Glutamatergic neuron (in vitro differentiated cells): Measurements from ENCODE around the gene DCUN1D3. TPM values are rescaled to one million over a fixed set of nuclear protein-coding genes. Genes with fewer than 3 reads are reported as not detected.
A peak's percentile ranks its signal among the peaks of the same experiment; 100 is the strongest.

Experiments
- DNase-seq: peaks from one replicate; pipeline ENCODE4 v3.0.0; 2022
- H3K27ac Mint-ChIP-seq: one replicate; pipeline ENCODE4 v1.8.0; 2020; ENCODE audit warnings: mild to moderate bottlenecking, mixed read lengths, inconsistent platforms; ENCODE audit not compliant: unreplicated experiment
- H3K27me3 Mint-ChIP-seq: one replicate; pipeline ENCODE4 v1.8.0; 2020; ENCODE audit warnings: mild to moderate bottlenecking, moderate library complexity, mixed read lengths, inconsistent platforms; ENCODE audit not compliant: unreplicated experiment
- H3K36me3 Mint-ChIP-seq: one replicate; pipeline ENCODE4 v1.8.0; 2020; ENCODE audit warnings: mild to moderate bottlenecking, mixed read lengths, inconsistent platforms; ENCODE audit not compliant: unreplicated experiment
- H3K4me1 Mint-ChIP-seq: one replicate; pipeline ENCODE4 v1.8.0; 2020; ENCODE audit warnings: mild to moderate bottlenecking, low read depth, mixed read lengths, inconsistent platforms; ENCODE audit not compliant: unreplicated experiment
- H3K4me3 Mint-ChIP-seq: one replicate; pipeline ENCODE4 v1.8.0; 2020; ENCODE audit warnings: mild to moderate bottlenecking, mixed read lengths, inconsistent platforms; ENCODE audit not compliant: unreplicated experiment
- H3K9me3 Mint-ChIP-seq: one replicate; pipeline ENCODE4 v1.8.0; 2020; ENCODE audit warnings: mild to moderate bottlenecking, moderate library complexity, mixed read lengths, inconsistent platforms; ENCODE audit not compliant: unreplicated experiment
- CTCF ChIP-seq: fragments of 200-600 bp; sonication (generic); IDR thresholded peaks from one replicate; pipeline ENCODE4 v1.5.0; 2021; ENCODE audit not compliant: partially characterized antibody, unreplicated experiment
- total RNA-seq: library from RNA; stranded (reverse); fragmentation: NEBNext Ultra II Directional; extraction: Animal tissue kit (Norgen Biotek cat#: 25700); gene quantifications from one replicate; pipeline ENCODE4 v1.2.1, GENCODE V29; 2021; ENCODE audit not compliant: unreplicated experiment

The DCUN1D3 gene
- total RNA-seq, 1 donor from 2014 or later, result 15.3 TPM

GRCh38 chr16:20853981-20854620, 46.1 kb downstream of the DCUN1D3 start:
- Mint-ChIP-seq H3K27me3 (no peaks in the 10 kb centered on the region), H3K27ac (no peak overlapping the region), H3K4me3 (no peak overlapping the region), H3K9me3 (no peaks in the 10 kb centered on the region), H3K4me1 (peaks cover 9% of the 10 kb centered on the region), H3K36me3 (no peaks in the 10 kb centered on the region)
- no peak for TF ChIP-seq CTCF
- no peak for DNase-seq

GRCh38 chr16:20853143-20853542, 47.0 kb downstream of the DCUN1D3 start:
- H3K9me3 Mint-ChIP-seq, result no peaks in the 10 kb centered on the region
- DNase-seq, result no peak
- peaks cover 9% of the 10 kb centered on the region for H3K4me1 Mint-ChIP-seq
- peak overlapping the region; percentile 55 for H3K27ac Mint-ChIP-seq
- no peak overlapping the region for H3K4me3 Mint-ChIP-seq
- no peaks in the 10 kb centered on the region for H3K36me3 Mint-ChIP-seq
- no peak for TF ChIP-seq CTCF
- no peaks in the 10 kb centered on the region for H3K27me3 Mint-ChIP-seq

- no peak for TF ChIP-seq CTCF
- H3K36me3 Mint-ChIP-seq, result no peaks in the 10 kb centered on the region
- DNase-seq, result no peak
- H3K4me3 Mint-ChIP-seq, result no peak overlapping the region
- no peaks in the 10 kb centered on the region for H3K27me3 Mint-ChIP-seq
- no peaks in the 10 kb centered on the region for H3K4me1 Mint-ChIP-seq
- no peak overlapping the region for H3K27ac Mint-ChIP-seq
- H3K9me3 Mint-ChIP-seq, result no peaks in the 10 kb centered on the region
Observed at GRCh38 chr16:20851601-20852000, 48.6 kb downstream of the DCUN1D3 start.

GRCh38 chr16:20850981-20851380, 49.2 kb downstream of the DCUN1D3 start:
- no peaks in the 10 kb centered on the region for H3K4me1 Mint-ChIP-seq
- no peak for TF ChIP-seq CTCF
- no peaks in the 10 kb centered on the region for H3K36me3 Mint-ChIP-seq
- H3K4me3 Mint-ChIP-seq, result no peak overlapping the region
- H3K27ac Mint-ChIP-seq, result no peak overlapping the region
- H3K9me3 Mint-ChIP-seq, result no peaks in the 10 kb centered on the region
- no peaks in the 10 kb centered on the region for H3K27me3 Mint-ChIP-seq
- no peak for DNase-seq

- Mint-ChIP-seq H3K4me1 (no peaks in the 10 kb centered on the region), H3K4me3 (no peak overlapping the region), H3K27ac (no peak overlapping the region), H3K9me3 (no peaks in the 10 kb centered on the region), H3K36me3 (no peaks in the 10 kb centered on the region), H3K27me3 (no peaks in the 10 kb centered on the region)
- peak; percentile 97 for TF ChIP-seq CTCF
- DNase-seq, result peak; percentile 83
Observed at GRCh38 chr16:20849589-20850390, 50.4 kb downstream of the DCUN1D3 start.
